ENCODE measurements around the gene ABHD16B. TPM values are rescaled to one million over a fixed set of nuclear protein-coding genes. Genes with fewer than 3 reads are reported as not detected.

ABHD16B gene
- total and polyA plus RNA-seq, 2 of the 13 experiments (the other 11 are each of a cell fraction or from before 2014, with no cell fraction given): not detected

- TF ChIP-seq ZHX1 (CRISPR knock-in tag; IDR thresholded peaks at IDR 0.05; ENCODE audit: low read depth): no peak
- TF ChIP-seq ZNF768 (CRISPR knock-in tag; IDR thresholded peaks at IDR 0.05): no peak
- TF ChIP-seq ZNF503 (CRISPR knock-in tag; IDR thresholded peaks at IDR 0.05): no peak
- TF ChIP-seq ZBTB25 (CRISPR knock-in tag; IDR thresholded peaks at IDR 0.05): no peak
- TF ChIP-seq SATB2 (CRISPR knock-in tag; IDR thresholded peaks at IDR 0.05): 0 out of 2 replicates have a peak, but pooled peaks have one; percentile 28
- no peak for TF ChIP-seq ZNF577 (CRISPR knock-in tag; IDR thresholded peaks at IDR 0.05; ENCODE audit: borderline replicate concordance, low read depth)
- 0 out of 2 replicates have a peak, but pooled peaks have one; percentile 5 for TF ChIP-seq ZFAT (CRISPR knock-in tag; conservative IDR thresholded peaks at IDR 0.05)
- TF ChIP-seq ZNF550 (CRISPR knock-in tag; IDR thresholded peaks at IDR 0.05; ENCODE audit: borderline replicate concordance): no peak
- no peak for TF ChIP-seq GATAD1 (CRISPR knock-in tag; IDR thresholded peaks at IDR 0.05)
- no peak for TF ChIP-seq CHCHD3 (CRISPR knock-in tag; IDR thresholded peaks at IDR 0.05)
- no peak for TF ChIP-seq PRMT3 (CRISPR knock-in tag; IDR thresholded peaks at IDR 0.05; ENCODE audit: borderline replicate concordance, low read depth)
- no peak for TF ChIP-seq CREM (IDR thresholded peaks at IDR 0.05)
- no peak for TF ChIP-seq CREM (CRISPR knock-in tag; IDR thresholded peaks at IDR 0.05)
- no peak for TF ChIP-seq RFXANK (CRISPR knock-in tag; IDR thresholded peaks at IDR 0.05)
- no peak for TF ChIP-seq ZBTB2 (CRISPR knock-in tag; IDR thresholded peaks at IDR 0.05; ENCODE audit: low read depth)
- TF ChIP-seq ZFX (CRISPR knock-in tag; IDR thresholded peaks at IDR 0.05; ENCODE audit: low read depth): no peak
- no peak for TF ChIP-seq MAFG (CRISPR knock-in tag; IDR thresholded peaks at IDR 0.05)
- TF ChIP-seq ZNF670 (CRISPR knock-in tag; IDR thresholded peaks at IDR 0.05; ENCODE audit: borderline replicate concordance): no peak
- no peak for TF ChIP-seq MLX (CRISPR knock-in tag; IDR thresholded peaks at IDR 0.05)
- no peak; the same call in 1 of the 2 replicates for TF ChIP-seq ZNF746 (CRISPR knock-in tag; IDR thresholded peaks at IDR 0.05)
- TF ChIP-seq ZNF282 (IDR thresholded peaks at IDR 0.05; ENCODE audit: partially characterized antibody): no peak
- TF ChIP-seq ZNF12 (CRISPR knock-in tag; IDR thresholded peaks at IDR 0.05): no peak
- no peak for TF ChIP-seq ZFP90 (CRISPR knock-in tag; IDR thresholded peaks at IDR 0.05; ENCODE audit: borderline replicate concordance)
Observed at GRCh38 chr20:63831646-63831992, 29.7 kb upstream of the ABHD16B start (continued).

Data from HepG2 (cell line).